Activated CD4-positive, alpha-beta T cell treated with anti-CD3 and anti-CD28 coated beads, Interleukin-2, Interleukin-4, amounts not matched to agents 100 ng/mL and 50 ng/mL, durations not matched to agents 16 hours and 8 hours (primary cell): Measurements from ENCODE around the gene PLA2G4A.

Experiments used
- DNase-seq: peaks from one replicate; pipeline ENCODE4 v3.0.0-alpha.2; 2020; ENCODE audit warnings: low spot score

Gene PLA2G4A

DNA sequence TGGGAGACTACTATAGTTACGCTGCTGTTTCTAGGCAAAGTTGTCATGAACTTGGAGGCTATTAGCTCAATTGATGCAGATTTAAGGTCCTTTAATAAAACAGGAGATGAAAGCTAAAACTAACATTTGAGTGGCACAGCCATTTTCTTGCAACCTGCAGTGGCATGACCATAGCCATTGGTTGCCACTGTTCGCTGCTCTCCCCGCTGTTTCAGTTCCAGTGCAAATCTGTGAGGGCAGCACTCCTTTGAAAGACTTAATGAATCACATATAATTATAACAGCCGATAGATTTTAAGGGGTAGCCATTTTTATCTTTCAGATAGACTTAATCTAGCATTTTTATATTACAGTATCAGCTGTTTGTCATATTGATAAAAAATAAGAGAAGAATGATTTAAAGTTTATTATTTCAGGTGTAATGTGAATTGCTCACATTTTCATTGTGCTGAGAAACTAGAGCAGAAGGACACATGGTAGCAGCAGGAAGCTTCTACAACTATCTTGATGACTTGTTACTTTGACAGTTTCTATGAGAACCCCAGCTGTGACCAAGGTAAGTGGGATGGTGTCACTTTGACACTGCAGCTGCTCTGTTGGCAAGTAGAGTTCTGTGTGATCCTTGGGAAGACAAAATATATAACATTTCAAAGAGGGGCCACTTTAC lies 203.7 kb downstream of the PLA2G4A start:
- no peak for DNase-seq

DNA sequence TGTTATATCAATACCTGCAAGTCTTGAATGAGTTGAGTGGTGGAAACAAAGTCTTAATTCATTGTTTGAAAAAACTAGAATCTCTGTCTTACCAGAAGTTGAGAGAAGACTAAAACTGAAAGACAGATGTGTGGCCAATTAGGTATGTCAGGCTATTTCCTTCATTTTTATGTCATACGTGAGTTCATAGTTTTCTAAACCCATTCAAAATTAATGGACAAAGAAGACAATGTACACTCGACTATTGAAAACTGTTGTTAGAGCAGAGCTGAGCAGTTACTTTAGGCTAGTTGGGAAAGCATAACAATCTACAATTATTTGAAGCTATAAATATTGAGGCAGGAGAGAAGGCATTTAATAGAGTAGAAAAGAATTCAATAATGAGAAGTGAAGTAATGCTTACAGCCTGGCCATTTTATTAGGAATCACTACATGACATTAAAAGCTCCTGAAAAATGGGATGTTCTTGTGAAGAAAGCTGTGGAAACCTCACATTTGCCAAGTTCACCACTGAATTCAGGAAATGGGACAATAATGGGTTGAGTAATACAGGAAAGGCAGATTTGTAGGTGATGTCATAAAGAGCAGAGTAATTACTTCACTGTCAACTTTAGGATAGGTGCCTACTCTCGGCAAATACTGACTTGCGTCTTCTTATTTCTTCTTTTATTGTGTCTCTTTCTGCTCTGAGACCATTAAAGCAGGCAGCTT lies 204.4 kb downstream of the PLA2G4A start:
- DNase-seq = no peak

- no peak for DNase-seq
Observed at GRCh38 chr1:187033693-187034390, 205.1 kb downstream of the PLA2G4A start.

DNA sequence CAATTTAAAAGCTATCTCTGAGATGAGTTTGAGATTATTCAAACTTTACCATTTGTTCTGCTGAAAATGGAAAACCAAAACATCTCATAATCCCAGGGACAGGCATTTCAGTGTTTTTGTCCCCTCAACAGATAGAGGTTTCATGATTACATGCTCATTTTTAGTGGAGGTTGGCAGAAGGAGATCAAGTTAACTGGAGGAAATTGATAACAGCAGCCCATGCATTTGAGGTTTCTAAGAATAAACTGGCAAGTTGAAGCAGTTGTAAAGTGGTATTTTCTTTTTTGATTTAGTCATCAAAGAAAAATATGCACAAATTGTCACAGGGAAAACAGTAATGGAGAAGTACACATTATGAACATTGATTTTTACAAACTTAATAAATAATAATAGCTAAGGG lies 205.8 kb downstream of the PLA2G4A start:
- DNase-seq = no peak

DNA sequence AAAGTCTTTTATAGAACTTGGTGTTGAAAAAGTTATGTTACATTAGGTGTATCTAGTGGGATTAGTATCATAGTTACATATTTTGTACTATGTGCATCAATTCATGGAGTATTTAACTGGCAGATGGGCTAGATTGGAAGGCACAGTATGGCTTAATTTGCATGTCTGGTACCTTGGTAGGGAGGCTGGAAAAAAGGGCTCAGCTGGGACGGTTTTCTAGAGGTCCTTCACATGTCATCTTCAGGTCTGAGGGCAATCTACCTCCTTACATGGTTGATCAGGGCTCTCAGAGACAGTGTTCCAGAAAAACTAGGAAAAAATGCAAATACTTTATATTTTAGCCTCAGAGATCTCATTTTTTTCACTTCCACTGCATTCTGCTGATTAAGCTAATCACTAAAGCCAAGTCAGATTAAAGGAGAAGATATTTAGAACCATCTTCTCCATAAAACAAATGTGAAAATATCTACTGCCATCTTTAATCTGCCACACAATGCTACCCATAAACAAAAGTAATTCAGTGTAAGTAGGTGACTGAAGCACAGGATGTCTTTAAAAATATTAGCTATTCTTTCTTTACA lies 209.3 kb downstream of the PLA2G4A start:
- DNase-seq = no peak
